Psoas muscle (tissue), 8 donors: ENCODE data around the gene SYTL2. TPM values are rescaled to one million over a fixed set of nuclear protein-coding genes. Genes with fewer than 3 reads are reported as not detected.

Experiments used
- ATAC-seq, 4 donors: fragments of 200-7000 bp; cut with Tn5 transposase; one replicate each; pipeline ENCODE4 v1.9.1; 2020; ENCODE audit warnings: moderate library complexity in 3 of 4, mild to moderate bottlenecking in 2 of 4
- DNase-seq, 2 donors: peaks; one replicate each; pipeline ENCODE4 v3.0.0-alpha.2; 2020
- H3K27ac ChIP-seq: fragments of 200-600 bp; one replicate; pipeline ENCODE4 v1.8.0; 2022
- H3K27me3 ChIP-seq, 3 donors: fragments of 200-600 bp in 1 of 3; one replicate each; pipeline versions ENCODE4 v1.6.1 to v1.8.0; 2013 to 2022; ENCODE audit warnings: low read length in 2 of 3, mild to moderate bottlenecking in 2 of 3, moderate library complexity in 1 of 3; ENCODE audit not compliant: insufficient read depth in 3 of 3
- H3K36me3 ChIP-seq, 2 donors: fragments of 200-600 bp in 1 of 2; one replicate each; pipeline versions ENCODE4 v1.6.1 to v1.8.0; 2013 to 2022; ENCODE audit warnings: low read depth in 1 of 2, mild to moderate bottlenecking in 1 of 2, moderate library complexity in 1 of 2; ENCODE audit not compliant: insufficient read depth in 1 of 2
- H3K4me1 ChIP-seq: fragments of 200-600 bp; one replicate; pipeline ENCODE4 v1.8.0; 2022
- H3K4me3 ChIP-seq: fragments of 200-600 bp; one replicate; pipeline ENCODE4 v1.8.0; 2022; ENCODE audit warnings: mild to moderate bottlenecking
- H3K9me3 ChIP-seq: fragments of 200-600 bp; one replicate; pipeline ENCODE4 v1.8.0; 2022
- WGBS, 3 donors: extraction: QIAGEN DNeasy Blood & Tissue Kit; methylation state at CpG; one replicate each; pipeline versions ENCODE4 v1.1.6 to v1.1.7; 2013; 5-methylcytosine and 5-hydroxymethylcytosine counted together
- intact Hi-C, 2 donors: fragments of 100-400 bp; cut with DNase I; formaldehyde crosslinking; loops; one replicate each; pipeline versions ENCODE4 v1.11.0 to v1.14.2; 2022
- polyA plus RNA-seq, 3 donors: library from polyadenylated mRNA; stranded (reverse); fragments of 200-250 nt; gene quantifications; one replicate each; pipeline ENCODE4 v1.2.3, GENCODE V29; 2013
- total RNA-seq, 4 donors: library from RNA; stranded (reverse); fragmentation: NEBNext Ultra II Directional in 2 of 4; extraction: Animal tissue kit (Norgen Biotek cat#: 25700) in 2 of 4; gene quantifications; one replicate each; pipeline versions ENCODE4 v1.2.1 to v1.2.4, GENCODE V29; 2021 to 2023
- TF ChIP-seq, protein P1 (sequence below): fragments of 200-600 bp; IDR thresholded peaks from one replicate; pipeline ENCODE4 v1.8.0; 2022; ENCODE audit warnings: antibody characterized with exemption
- donor health status: healthy with polysubstance abuse.
- donor health status: DM: no; HTN: no; CAD: no; lungs with moderate emphysema.
- donor health status: Bipolar disorder and iron deficiency.
- donor health status: healthy.
- donor health status: DM: yes; HTN: yes; CAD: no.
- donor health status: DM: no; HTN: no; CAD: no.
- donor health status: DM: no; HTN: no; CAD: no.
- donor health status: DM: yes; HTN: yes; CAD: no.

Gene SYTL2
- total and polyA plus RNA-seq, 7 donors: 1.7 to 5.6 (median 4.7) TPM

GRCh38 chr11:85776951-85777602 lies 33.9 kb downstream of the SYTL2 start:
- WGBS, 3 donors: 70 to 86% (median 71%) methylated on average over 1 of the region's 1 CpG
- no peak overlapping the region for H3K4me3 ChIP-seq
- H3K36me3 ChIP-seq: no peaks in the 10 kb centered on the region
- H3K9me3 ChIP-seq: no peaks in the 10 kb centered on the region
- no peak overlapping the region for H3K27ac ChIP-seq
- intact Hi-C loops: no loop called here
- DNase-seq (no peak), ATAC-seq (no peak)
- TF ChIP-seq, protein P1, sequence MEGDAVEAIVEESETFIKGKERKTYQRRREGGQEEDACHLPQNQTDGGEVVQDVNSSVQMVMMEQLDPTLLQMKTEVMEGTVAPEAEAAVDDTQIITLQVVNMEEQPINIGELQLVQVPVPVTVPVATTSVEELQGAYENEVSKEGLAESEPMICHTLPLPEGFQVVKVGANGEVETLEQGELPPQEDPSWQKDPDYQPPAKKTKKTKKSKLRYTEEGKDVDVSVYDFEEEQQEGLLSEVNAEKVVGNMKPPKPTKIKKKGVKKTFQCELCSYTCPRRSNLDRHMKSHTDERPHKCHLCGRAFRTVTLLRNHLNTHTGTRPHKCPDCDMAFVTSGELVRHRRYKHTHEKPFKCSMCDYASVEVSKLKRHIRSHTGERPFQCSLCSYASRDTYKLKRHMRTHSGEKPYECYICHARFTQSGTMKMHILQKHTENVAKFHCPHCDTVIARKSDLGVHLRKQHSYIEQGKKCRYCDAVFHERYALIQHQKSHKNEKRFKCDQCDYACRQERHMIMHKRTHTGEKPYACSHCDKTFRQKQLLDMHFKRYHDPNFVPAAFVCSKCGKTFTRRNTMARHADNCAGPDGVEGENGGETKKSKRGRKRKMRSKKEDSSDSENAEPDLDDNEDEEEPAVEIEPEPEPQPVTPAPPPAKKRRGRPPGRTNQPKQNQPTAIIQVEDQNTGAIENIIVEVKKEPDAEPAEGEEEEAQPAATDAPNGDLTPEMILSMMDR: no peak
- H3K27me3 ChIP-seq: no peaks in the 10 kb centered on the region
- no peaks in the 10 kb centered on the region for H3K4me1 ChIP-seq

DNA sequence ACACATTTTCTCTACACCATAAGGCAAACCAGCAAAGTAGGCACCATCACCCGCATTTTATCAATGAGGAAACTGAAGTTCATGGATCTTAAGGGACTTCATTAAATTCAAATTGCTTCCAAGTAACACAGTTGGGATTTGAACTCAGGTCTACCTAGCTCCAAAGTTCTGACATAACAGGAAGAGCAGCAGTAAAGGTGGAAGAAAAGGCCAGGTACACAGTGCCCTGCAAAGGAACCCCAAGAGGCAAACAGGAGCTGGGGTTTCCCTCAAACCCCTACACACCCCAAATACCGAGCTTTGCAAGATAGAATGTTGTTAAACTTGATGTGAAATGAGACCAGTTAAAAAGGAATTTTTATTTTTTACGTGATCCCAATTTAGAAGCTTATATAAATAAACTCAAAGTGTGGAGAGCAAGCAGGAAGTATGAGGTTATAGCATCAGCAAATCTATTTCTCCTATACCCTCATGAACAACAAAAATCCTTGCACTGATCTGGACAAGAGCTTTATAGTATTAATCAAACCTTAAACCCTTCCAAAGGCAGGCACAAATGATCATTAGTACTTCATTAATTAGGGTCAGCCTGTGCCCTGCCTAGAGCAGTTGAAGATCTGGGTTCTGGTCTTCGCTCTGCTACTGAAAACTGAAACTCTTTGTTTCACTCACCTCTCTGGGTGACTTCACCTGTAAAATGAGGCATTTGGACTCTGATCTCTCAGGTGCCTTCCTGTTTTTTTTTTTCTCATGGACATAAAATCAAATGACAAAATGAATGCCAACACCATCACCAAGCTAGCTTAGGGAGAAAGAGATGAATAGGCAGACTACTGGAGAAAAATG lies 36.5 kb downstream of the SYTL2 start:
- Histone ChIP-seq H3K9me3 (peaks cover 2% of the 10 kb centered on the region), H3K36me3 (no peaks in the 10 kb centered on the region), H3K4me3 (no peak overlapping the region), H3K4me1 (no peaks in the 10 kb centered on the region), H3K27me3 (no peaks in the 10 kb centered on the region), H3K27ac (no peak overlapping the region)
- intact Hi-C loops: no loop called here
- WGBS, 3 donors: 74 to 84% (median 83%) methylated on average over 4 of the region's 4 CpGs
- no peak for DNase-seq
- TF ChIP-seq, protein P1: no peak
- ATAC-seq: no peak

DNA sequence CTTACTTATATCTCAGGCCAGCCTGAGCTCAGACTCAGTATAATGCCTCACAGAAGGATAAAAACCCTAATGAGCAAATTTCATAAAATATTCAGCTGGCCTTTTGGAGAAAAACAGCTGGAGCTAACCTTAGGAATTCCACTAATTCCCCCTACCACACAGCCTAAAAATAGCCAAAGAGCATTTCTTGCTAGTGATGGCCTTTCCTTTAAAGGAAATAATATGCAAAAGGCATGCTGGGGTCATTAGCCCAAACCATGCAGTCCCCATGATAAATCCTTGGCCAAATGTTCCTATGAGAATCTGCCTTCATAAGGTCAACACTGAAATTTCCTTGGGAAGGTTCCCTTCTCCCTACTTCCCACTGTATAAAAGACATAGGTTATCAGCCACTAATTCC lies 38.2 kb downstream of the SYTL2 start:
- TF ChIP-seq, protein P1: no peak
- Histone ChIP-seq H3K36me3 (no peaks in the 10 kb centered on the region), H3K27ac (no peak overlapping the region), H3K4me1 (no peaks in the 10 kb centered on the region), H3K9me3 (peaks cover 4% of the 10 kb centered on the region), H3K27me3 (no peaks in the 10 kb centered on the region), H3K4me3 (no peak overlapping the region)
- DNase-seq: no peak
- no peak for ATAC-seq
- intact Hi-C loops: no loop called here

DNA sequence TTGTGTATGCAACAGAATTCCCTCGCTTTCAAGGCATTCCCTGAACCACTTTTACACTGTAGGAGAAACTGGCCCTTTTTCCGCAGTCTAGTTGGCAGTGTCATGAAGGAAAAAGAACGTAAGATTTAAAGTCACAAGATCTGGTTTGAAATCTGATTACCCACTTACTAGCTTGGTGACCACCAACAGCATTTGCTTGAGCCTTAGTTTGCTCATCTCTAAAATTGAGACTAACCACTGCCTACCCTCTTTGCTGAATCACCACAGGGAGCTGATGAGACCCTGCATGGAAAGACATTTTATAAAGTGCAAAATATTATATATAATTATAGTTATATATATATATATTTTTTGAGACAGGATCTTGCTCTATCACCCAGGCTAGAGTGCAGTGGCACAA lies 39.4 kb downstream of the SYTL2 start:
- Histone ChIP-seq H3K36me3 (no peaks in the 10 kb centered on the region), H3K27me3 (no peaks in the 10 kb centered on the region), H3K9me3 (peaks cover 4% of the 10 kb centered on the region), H3K4me1 (no peaks in the 10 kb centered on the region), H3K27ac (no peak overlapping the region), H3K4me3 (no peak overlapping the region)
- WGBS, 3 donors: 89 to 95% (median 92%) methylated on average over 3 of the region's 3 CpGs
- DNase-seq (no peak), ATAC-seq (no peak)
- intact Hi-C loops: no loop called here
- TF ChIP-seq, protein P1: no peak
